HuH-7 (cell line): Measurements from ENCODE around the gene DMTF1.
A peak's percentile ranks its signal among the peaks of the same experiment; 100 is the strongest.
"Not testable (repeated sequence)": the region's sequence is repeated elsewhere in the genome, so short reads cannot be mapped to it uniquely, and the experiment has no call there.

ENCODE experiments used
- DNase-seq: peaks from one replicate; pipeline ENCODE4 v3.0.0; 2011; ENCODE audit warnings: low spot score

Gene DMTF1

GRCh38 chr7:87199241-87199640 lies 47.0 kb downstream of the DMTF1 start:
- no peak for DNase-seq

DNA sequence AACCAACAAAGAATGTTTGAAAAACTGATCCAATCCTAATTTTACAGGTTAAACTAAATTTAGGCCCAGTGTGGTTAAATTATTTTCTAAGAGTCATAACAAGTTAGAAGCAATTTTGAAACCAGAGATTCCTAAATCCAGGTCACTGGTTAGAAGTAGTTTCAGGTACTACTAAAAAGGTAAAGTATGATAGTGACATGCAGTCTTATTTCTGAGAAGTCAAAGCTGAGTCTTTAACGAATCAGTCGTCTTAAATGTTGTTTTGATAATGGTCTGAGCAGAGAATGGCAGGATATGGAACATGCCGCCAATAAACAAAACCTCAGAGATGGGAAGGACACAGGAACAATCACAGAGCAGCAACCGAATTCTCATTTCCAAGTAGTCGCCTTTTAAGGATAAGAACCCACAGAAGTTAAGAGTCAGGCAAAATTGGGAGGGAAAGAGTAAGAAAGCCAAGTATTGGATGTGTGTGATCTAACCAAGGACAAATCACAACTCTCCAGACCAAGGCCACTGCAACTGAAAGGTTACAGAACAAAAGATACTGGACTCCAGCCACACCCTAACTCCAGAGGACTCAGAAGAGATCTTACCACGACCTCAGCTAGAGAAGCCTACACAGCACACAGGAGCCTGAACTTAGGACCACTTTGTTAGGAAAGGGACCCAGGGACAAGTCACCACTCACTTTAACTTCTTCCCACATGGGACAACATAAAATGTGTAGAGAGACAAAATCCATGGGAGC lies 47.6 kb downstream of the DMTF1 start:
- DNase-seq = no peak

DNA sequence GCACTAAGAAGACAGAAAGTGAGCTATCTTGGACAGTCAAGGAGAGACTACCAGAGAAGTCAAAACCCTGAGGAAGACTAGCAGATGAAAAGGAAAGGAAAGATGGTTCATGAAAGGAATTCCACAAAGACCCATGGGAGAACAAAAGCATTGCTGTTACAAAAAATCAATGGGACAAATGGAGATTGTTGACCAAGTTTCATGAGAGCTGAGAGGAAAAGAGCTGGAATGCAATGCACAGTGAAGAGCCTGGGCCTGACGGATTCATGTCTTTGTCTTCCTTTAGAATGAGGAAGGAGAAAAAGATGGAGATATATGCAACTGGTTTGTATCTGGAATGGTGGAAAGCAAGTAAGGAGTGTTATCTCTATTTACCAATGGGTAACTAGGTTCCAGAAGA lies 50.0 kb downstream of the DMTF1 start:
- DNase-seq = no peak

DNA sequence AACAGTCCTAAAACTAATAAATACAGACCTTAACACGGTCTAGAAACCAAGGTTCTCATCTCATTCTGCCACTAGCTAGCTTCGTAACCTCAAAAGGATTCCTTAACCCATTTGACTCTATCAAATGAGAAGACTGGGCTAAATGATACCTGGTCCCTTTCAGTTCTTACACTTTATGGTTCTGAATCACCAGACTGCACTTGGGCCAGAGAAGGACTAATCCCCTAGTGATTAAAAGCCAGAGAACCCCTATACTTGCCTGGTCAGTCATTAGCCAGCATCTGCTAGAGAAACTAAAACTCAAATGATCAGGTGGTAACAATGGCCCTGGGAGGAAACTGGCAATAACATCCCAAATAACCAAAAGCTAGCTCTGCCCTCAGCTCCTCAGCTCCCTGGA lies 50.5 kb downstream of the DMTF1 start:
- no peak for DNase-seq

GRCh38 chr7:87203929-87204328 lies 51.7 kb downstream of the DMTF1 start:
- DNase-seq = not testable (repeated sequence)

- DNase-seq = no peak
Observed at GRCh38 chr7:87204933-87205332, 52.7 kb downstream of the DMTF1 start.

- not testable (repeated sequence) for DNase-seq
Observed at GRCh38 chr7:87205701-87206100, 53.4 kb downstream of the DMTF1 start.

GRCh38 chr7:87206361-87206760 lies 54.1 kb downstream of the DMTF1 start:
- DNase-seq = no peak

- DNase-seq = no peak
Observed at GRCh38 chr7:87209295-87209924, 57.2 kb downstream of the DMTF1 start.

DNA sequence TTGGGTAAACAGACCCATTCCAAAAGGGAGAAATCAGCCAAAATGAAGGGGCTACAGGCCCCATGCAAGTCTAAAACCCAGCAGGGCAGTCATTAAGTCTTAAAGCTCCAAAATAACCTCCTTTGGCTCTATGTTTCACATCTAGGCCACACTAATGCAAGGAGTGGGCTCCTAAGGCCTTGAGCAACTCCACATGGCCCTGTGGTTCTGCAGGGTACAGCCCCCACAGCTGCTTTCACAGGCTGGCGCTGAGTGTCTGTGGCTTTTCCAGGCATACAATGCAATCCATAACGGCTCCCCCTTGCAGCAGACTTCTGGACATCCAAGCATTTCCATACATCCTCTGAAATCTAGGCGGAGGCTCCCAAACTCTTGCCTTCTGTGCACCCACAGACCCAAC lies 58.3 kb downstream of the DMTF1 start:
- no peak for DNase-seq

DNA sequence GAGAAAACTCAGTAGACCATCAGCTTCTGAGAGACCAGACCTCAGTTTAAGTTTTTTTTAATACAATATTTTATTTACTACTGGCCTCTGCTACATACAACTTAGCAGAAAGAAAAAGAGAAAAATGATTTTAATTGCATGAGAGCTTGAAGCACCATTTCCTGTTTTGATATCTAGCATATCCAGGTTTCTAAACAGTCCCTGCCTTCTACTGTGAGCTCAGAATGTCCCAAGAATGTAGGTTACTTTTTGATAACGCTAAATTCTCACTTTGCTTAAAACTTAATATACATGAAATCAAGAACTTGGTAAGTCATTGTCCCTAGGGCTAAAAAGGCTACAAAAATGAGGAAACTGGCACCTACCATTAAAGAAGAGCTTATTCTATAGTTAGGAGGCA lies 60.2 kb downstream of the DMTF1 start:
- no peak for DNase-seq

GRCh38 chr7:87213252-87213651 lies 61.0 kb downstream of the DMTF1 start:
- DNase-seq = no peak

DNA sequence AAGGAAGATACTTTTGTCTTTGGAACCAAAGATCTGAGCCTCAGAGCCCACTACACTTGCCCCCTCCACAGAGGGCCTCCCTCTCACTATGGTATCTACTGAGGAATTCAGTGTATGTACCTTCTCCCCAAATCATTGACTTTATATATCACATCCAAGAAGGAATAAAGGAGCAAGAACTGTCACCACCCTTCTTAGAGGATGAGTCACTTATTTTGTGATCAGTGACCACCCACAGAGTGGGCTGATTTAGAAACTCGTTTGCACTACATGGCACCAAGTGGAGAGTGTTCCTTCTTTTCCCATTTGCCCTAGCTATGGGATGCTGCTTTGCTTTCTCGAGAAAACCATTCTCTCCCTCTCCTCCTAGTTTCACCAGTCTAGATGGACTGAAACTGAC lies 61.6 kb downstream of the DMTF1 start:
- DNase-seq = no peak

DNA sequence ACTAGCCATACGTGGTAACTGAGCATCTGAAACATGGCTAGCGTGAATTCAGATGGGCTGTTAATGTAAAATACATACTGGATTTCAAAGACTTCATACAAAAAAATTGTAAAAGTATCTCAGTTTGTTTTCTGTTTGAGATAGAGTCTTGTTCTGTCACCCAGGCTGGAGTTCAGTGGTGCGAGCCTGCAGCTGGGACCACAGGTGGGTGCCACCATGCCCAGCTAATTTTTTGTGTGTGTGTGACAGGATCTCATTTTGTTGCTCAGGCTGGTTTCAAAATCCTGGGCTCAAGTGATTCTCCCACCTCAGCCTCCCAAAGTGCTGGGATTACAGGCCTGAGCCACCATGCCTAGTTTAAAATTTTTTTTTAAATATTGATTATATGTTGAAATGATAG lies 62.8 kb downstream of the DMTF1 start:
- no peak for DNase-seq

- no peak for DNase-seq
Observed at GRCh38 chr7:87216701-87217508, 64.7 kb downstream of the DMTF1 start.

- no peak for DNase-seq
Observed at GRCh38 chr7:87217983-87218653, 65.9 kb downstream of the DMTF1 start.

- peak; percentile 49 for DNase-seq
Observed at GRCh38 chr7:87218796-87219544, 66.7 kb downstream of the DMTF1 start.

GRCh38 chr7:87219545-87220025 lies 67.3 kb downstream of the DMTF1 start, which contains the start of gene TMEM243:
Gene TMEM243 (minus strand): TSS chr7:87219732. CDS start chr7:87219503, 229 bp downstream.
- peak; percentile 51 for DNase-seq

- peak; percentile 83 for DNase-seq
Observed at GRCh38 chr7:87220026-87220733, 67.9 kb downstream of the DMTF1 start.

GRCh38 chr7:87220734-87221215 lies 68.5 kb downstream of the DMTF1 start:
- peak; percentile 25 for DNase-seq

GRCh38 chr7:87223666-87224065 lies 71.4 kb downstream of the DMTF1 start:
- DNase-seq = no peak
